Uterus (tissue), 2 donors: ENCODE data around the gene SH3PXD2B.

ENCODE experiments used
- CTCF ChIP-seq, 4 experiments: fragments of 200-600 bp in 2 of 4; fragments of 450-650 bp in 2 of 4; sonication (generic) in 2 of 4; IDR thresholded peaks; one replicate each; pipeline ENCODE4 v1.5.1; 2016 to 2019; ENCODE audit warnings: antibody characterized with exemption in 4 of 4, mild to moderate bottlenecking in 2 of 4, moderate library complexity in 1 of 4
- POLR2A ChIP-seq, 2 donors: fragments of 450-650 bp; IDR thresholded peaks; one replicate each; pipeline ENCODE4 v1.6.1; 2016; ENCODE audit warnings: antibody characterized with exemption in 2 of 2, mild to moderate bottlenecking in 1 of 2, moderate library complexity in 1 of 2

GRCh38 chr5:172442592-172442991, 11.7 kb downstream of the SH3PXD2B start:
- TF ChIP-seq CTCF (IDR thresholded peaks at IDR 0.05) (no peak), POLR2A (IDR thresholded peaks at IDR 0.05) (no peak)
